ENCODE measurements around the gene RSRC1. TPM values are rescaled to one million over a fixed set of nuclear protein-coding genes. Genes with fewer than 3 reads are reported as not detected.

Gene RSRC1
- total RNA-seq, 1 experiment from 2014 or later, result 60.3 TPM

- Histone ChIP-seq H2AFZ (no peak overlapping the region), H3K36me3 (ENCODE audit: low read depth) (no peaks in the 10 kb centered on the region), H4K20me1 (ENCODE audit: insufficient read depth) (no peaks in the 10 kb centered on the region), H3F3A (ENCODE audit: insufficient read depth, low read depth) (no peaks in the 10 kb centered on the region), H3K79me2 (ENCODE audit: low read depth) (no peaks in the 10 kb centered on the region), H3K27me3 (ENCODE audit: insufficient read depth, low read depth) (no peaks in the 10 kb centered on the region), H3K9me3 (ENCODE audit: insufficient read depth, low read depth) (no peaks in the 10 kb centered on the region), H3K27ac (no peak overlapping the region), H3K9me2 (ENCODE audit: insufficient read depth) (peaks cover 5% of the 10 kb centered on the region; the same call in 1 of the 2 replicates), H3K4me2 (no peak overlapping the region), H3K4me1 (replicated peaks; ENCODE audit: insufficient read depth) (no peaks in the 10 kb centered on the region), H3K4me3 (no peak overlapping the region)
- intact Hi-C loops (cut with micrococcal nuclease; ENCODE audit: unreplicated experiment), result loop anchor here (1.0 to 10.0 kb wide), 8 partner anchors 122 to 902 kb away; partner anchors contain the start of gene SHOX2
- CTCF ChIA-PET, result interaction anchor here (0.7 to 1.3 kb wide), 3 partner anchors 156 to 828 kb away, joined by 3 to 5 read pairs (median 4); no protein-coding TSS in a partner anchor
- BruUV-seq (replicated peaks), result no TSS peak
- TF ChIP-seq CTCF (conservative IDR thresholded peaks at IDR 0.05), result peak; percentile 87
- TF ChIP-seq EZH2 (IDR thresholded peaks at IDR 0.05; ENCODE audit: low read depth), result no peak
- POLR2A ChIA-PET (ENCODE audit: unreplicated experiment), result interaction anchor here (0.6 kb wide), 1 partner anchor 965 kb away, joined by 4 read pairs; no protein-coding TSS in a partner anchor
- peak; percentile 37 to 42 for DNase-seq
Measured at GRCh38 chr3:158434412-158435038, 324.6 kb downstream of the RSRC1 start.

- Histone ChIP-seq H2AFZ (no peak overlapping the region), H3K36me3 (ENCODE audit: low read depth) (no peaks in the 10 kb centered on the region), H3K9me3 (ENCODE audit: insufficient read depth, low read depth) (no peaks in the 10 kb centered on the region), H3K79me2 (ENCODE audit: low read depth) (no peaks in the 10 kb centered on the region), H3K4me2 (no peak overlapping the region), H3F3A (ENCODE audit: insufficient read depth, low read depth) (no peaks in the 10 kb centered on the region; the same call in 1 of the 2 replicates), H3K4me3 (no peak overlapping the region), H3K4me1 (replicated peaks; ENCODE audit: insufficient read depth) (no peaks in the 10 kb centered on the region), H4K20me1 (ENCODE audit: insufficient read depth) (no peaks in the 10 kb centered on the region), H3K27ac (no peak overlapping the region), H3K9me2 (ENCODE audit: insufficient read depth) (no peaks in the 10 kb centered on the region), H3K27me3 (ENCODE audit: insufficient read depth, low read depth) (no peaks in the 10 kb centered on the region)
- DNase-seq, result no peak
- intact Hi-C loops (cut with micrococcal nuclease; ENCODE audit: unreplicated experiment), result no loop called here
- ChIA-PET POLR2A (ENCODE audit: unreplicated experiment) (no interaction called here), CTCF (no interaction called here)
- no peak for TF ChIP-seq EZH2 (IDR thresholded peaks at IDR 0.05; ENCODE audit: low read depth)
- no TSS peak for BruUV-seq (replicated peaks)
Measured at GRCh38 chr3:158443632-158444031, 333.7 kb downstream of the RSRC1 start.

GRCh38 chr3:158447408-158447807 lies 337.5 kb downstream of the RSRC1 start:
- Histone ChIP-seq H3K4me2 (no peak overlapping the region), H3K4me3 (no peak overlapping the region), H3K79me2 (ENCODE audit: low read depth) (no peaks in the 10 kb centered on the region), H3K4me1 (replicated peaks; ENCODE audit: insufficient read depth) (no peaks in the 10 kb centered on the region), H3K9me3 (ENCODE audit: insufficient read depth, low read depth) (no peaks in the 10 kb centered on the region), H3F3A (ENCODE audit: insufficient read depth, low read depth) (no peaks in the 10 kb centered on the region; the same call in 1 of the 2 replicates), H4K20me1 (ENCODE audit: insufficient read depth) (no peaks in the 10 kb centered on the region), H3K27me3 (ENCODE audit: insufficient read depth, low read depth) (no peaks in the 10 kb centered on the region), H3K27ac (no peak overlapping the region), H2AFZ (no peak overlapping the region), H3K9me2 (ENCODE audit: insufficient read depth) (no peaks in the 10 kb centered on the region), H3K36me3 (ENCODE audit: low read depth) (no peaks in the 10 kb centered on the region)
- POLR2A ChIA-PET (ENCODE audit: unreplicated experiment), result no interaction called here
- TF ChIP-seq CTCF (conservative IDR thresholded peaks at IDR 0.05), result no peak
- TF ChIP-seq EZH2 (IDR thresholded peaks at IDR 0.05; ENCODE audit: low read depth), result no peak
- CTCF ChIA-PET, result no interaction called here
- DNase-seq, result no peak
- no TSS peak for BruUV-seq (replicated peaks)
- intact Hi-C loops (cut with micrococcal nuclease; ENCODE audit: unreplicated experiment), result no loop called here

Data from PC-9 (cell line).